ENCODE data around the gene LPCAT2. TPM values are rescaled to one million over a fixed set of nuclear protein-coding genes. Genes with fewer than 3 reads are reported as not detected.

Gene LPCAT2
- total and polyA plus RNA-seq, 2 donors (not counting 1 experiment from before 2014, with no cell fraction given), result 0.15 to 0.59 TPM

- ATAC-seq (ENCODE audit: low read depth), result no peak
- WGBS (ENCODE audit: insufficient coverage), result 100% methylated on average over 1 of the region's 1 CpG
- Mint-ChIP-seq H3K4me3 (no peak overlapping the region), H3K27ac (no peak overlapping the region), H3K9me3 (ENCODE audit: insufficient read depth) (no peaks in the 10 kb centered on the region), H3K4me1 (no peaks in the 10 kb centered on the region), H3K27me3 (no peaks in the 10 kb centered on the region)
- Histone ChIP-seq H2AFZ (ENCODE audit: insufficient read depth, low read depth, low read length, poor library complexity, severe bottlenecking) (no peak overlapping the region), H3K27me3 (replicated peaks in 1 of 4; ENCODE audit: control extremely low read depth in 1 of 4, control insufficient read depth in 3 of 4, insufficient read depth in 4 of 4, low read length in 3 of 4) (no peaks in the 10 kb centered on the region), H3K4me1 (ENCODE audit: control insufficient read depth in 2 of 2, insufficient read depth in 2 of 2, low read length in 2 of 2) (no peaks in the 10 kb centered on the region), H3K9me3 (ENCODE audit: control extremely low read depth in 1 of 3, control insufficient read depth in 2 of 3, insufficient read depth in 1 of 3, low read length in 2 of 3) (no peaks in the 10 kb centered on the region), H3K4me3 (ENCODE audit: control extremely low read depth in 1 of 5, extremely low read depth in 1 of 5, insufficient read depth in 1 of 5, low read depth in 2 of 5, low read length in 4 of 5) (no peak overlapping the region), H4K20me1 (ENCODE audit: control insufficient read depth, insufficient read depth, low read length, poor library complexity, severe bottlenecking) (no peaks in the 10 kb centered on the region), H3K36me3 (replicated peaks in 1 of 2; ENCODE audit: control extremely low read depth in 1 of 2, control insufficient read depth in 1 of 2, extremely low read depth in 1 of 2, insufficient read depth in 2 of 2, low read length in 1 of 2) (no peaks in the 10 kb centered on the region), H3K9ac (ENCODE audit: low read length) (no peak overlapping the region), H3K27ac (ENCODE audit: low read length in 2 of 2) (no peak overlapping the region), H3K4me2 (replicated peaks; ENCODE audit: low read depth, low read length, poor library complexity, severe bottlenecking) (no peak overlapping the region), H3K79me2 (ENCODE audit: control insufficient read depth, insufficient read depth, low read length) (no peaks in the 10 kb centered on the region)
- POLR2A ChIA-PET, result no interaction called here
- TF ChIP-seq CTCF (IDR thresholded peaks at IDR 0.05), result no peak
- TF ChIP-seq EZH2 (IDR thresholded peaks at IDR 0.05; ENCODE audit: borderline replicate concordance, insufficient read depth, low read depth, low read length, poor library complexity, severe bottlenecking), result no peak
- intact Hi-C loops (cut with micrococcal nuclease), result no loop called here
- no peak for DNase-seq
- CTCF ChIA-PET, result no interaction called here
Observed at GRCh38 chr16:55542459-55543082, 33.7 kb downstream of the LPCAT2 start.

DNA sequence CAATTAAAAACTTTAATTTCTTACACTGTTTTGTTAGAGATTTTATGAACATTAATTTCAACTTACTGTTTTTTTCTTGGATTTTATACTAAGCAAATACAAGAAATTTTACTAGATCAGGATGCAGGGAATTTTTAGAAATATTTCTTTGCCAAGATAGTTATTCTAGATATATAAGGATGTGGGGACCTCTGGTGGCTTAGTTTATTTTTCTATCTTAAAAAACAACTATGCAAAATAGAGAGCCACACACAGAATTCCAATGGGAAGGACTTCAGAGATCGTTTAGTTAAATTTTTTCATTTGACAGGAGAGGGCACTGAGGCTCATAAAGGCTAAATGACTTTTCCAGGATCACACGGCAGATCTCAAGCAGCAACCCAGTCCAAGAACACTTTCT, 34.6 kb downstream of the LPCAT2 start:
- H3K4me1 Mint-ChIP-seq, result no peaks in the 10 kb centered on the region
- Histone ChIP-seq H4K20me1 (ENCODE audit: control insufficient read depth, insufficient read depth, low read length, poor library complexity, severe bottlenecking) (no peaks in the 10 kb centered on the region), H3K4me1 (ENCODE audit: control insufficient read depth in 2 of 2, insufficient read depth in 2 of 2, low read length in 2 of 2) (no peaks in the 10 kb centered on the region), H3K36me3 (replicated peaks in 1 of 2; ENCODE audit: control extremely low read depth in 1 of 2, control insufficient read depth in 1 of 2, extremely low read depth in 1 of 2, insufficient read depth in 2 of 2, low read length in 1 of 2) (no peaks in the 10 kb centered on the region), H3K27me3 (replicated peaks in 1 of 4; ENCODE audit: control extremely low read depth in 1 of 4, control insufficient read depth in 3 of 4, insufficient read depth in 4 of 4, low read length in 3 of 4) (no peaks in the 10 kb centered on the region), H2AFZ (ENCODE audit: insufficient read depth, low read depth, low read length, poor library complexity, severe bottlenecking) (no peak overlapping the region), H3K9ac (ENCODE audit: low read length) (no peak overlapping the region), H3K4me2 (replicated peaks; ENCODE audit: low read depth, low read length, poor library complexity, severe bottlenecking) (no peak overlapping the region), H3K79me2 (ENCODE audit: control insufficient read depth, insufficient read depth, low read length) (no peaks in the 10 kb centered on the region), H3K4me3 (ENCODE audit: control extremely low read depth in 1 of 5, extremely low read depth in 1 of 5, insufficient read depth in 1 of 5, low read depth in 2 of 5, low read length in 4 of 5) (no peak overlapping the region), H3K9me3 (ENCODE audit: control extremely low read depth in 1 of 3, control insufficient read depth in 2 of 3, insufficient read depth in 1 of 3, low read length in 2 of 3) (no peaks in the 10 kb centered on the region), H3K27ac (ENCODE audit: low read length in 2 of 2) (no peak overlapping the region)
- no peak overlapping the region for H3K4me3 Mint-ChIP-seq
- intact Hi-C loops (cut with micrococcal nuclease), result no loop called here
- H3K27me3 Mint-ChIP-seq, result no peaks in the 10 kb centered on the region
- TF ChIP-seq CTCF (IDR thresholded peaks at IDR 0.05) (no peak), EZH2 (IDR thresholded peaks at IDR 0.05; ENCODE audit: borderline replicate concordance, insufficient read depth, low read depth, low read length, poor library complexity, severe bottlenecking) (no peak)
- POLR2A ChIA-PET, result no interaction called here
- ATAC-seq (ENCODE audit: low read depth) (no peak), DNase-seq (no peak)
- no peaks in the 10 kb centered on the region for H3K9me3 Mint-ChIP-seq (ENCODE audit: insufficient read depth)
- no peak overlapping the region for H3K27ac Mint-ChIP-seq
- CTCF ChIA-PET, result no interaction called here
- no CpG with 5 or more reads among the region's 2 CpGs for WGBS (ENCODE audit: insufficient coverage)

Data from B cell (primary cell).